ENCODE data around the gene SEMA3G. TPM values are rescaled to one million over a fixed set of nuclear protein-coding genes. Genes with fewer than 3 reads are reported as not detected.

The SEMA3G gene
- total RNA-seq, result 1 to 10 TPM in 3 of 4 donors, under 1 TPM in 1; 0.34 to 9.8 (median 3.4) TPM

DNA sequence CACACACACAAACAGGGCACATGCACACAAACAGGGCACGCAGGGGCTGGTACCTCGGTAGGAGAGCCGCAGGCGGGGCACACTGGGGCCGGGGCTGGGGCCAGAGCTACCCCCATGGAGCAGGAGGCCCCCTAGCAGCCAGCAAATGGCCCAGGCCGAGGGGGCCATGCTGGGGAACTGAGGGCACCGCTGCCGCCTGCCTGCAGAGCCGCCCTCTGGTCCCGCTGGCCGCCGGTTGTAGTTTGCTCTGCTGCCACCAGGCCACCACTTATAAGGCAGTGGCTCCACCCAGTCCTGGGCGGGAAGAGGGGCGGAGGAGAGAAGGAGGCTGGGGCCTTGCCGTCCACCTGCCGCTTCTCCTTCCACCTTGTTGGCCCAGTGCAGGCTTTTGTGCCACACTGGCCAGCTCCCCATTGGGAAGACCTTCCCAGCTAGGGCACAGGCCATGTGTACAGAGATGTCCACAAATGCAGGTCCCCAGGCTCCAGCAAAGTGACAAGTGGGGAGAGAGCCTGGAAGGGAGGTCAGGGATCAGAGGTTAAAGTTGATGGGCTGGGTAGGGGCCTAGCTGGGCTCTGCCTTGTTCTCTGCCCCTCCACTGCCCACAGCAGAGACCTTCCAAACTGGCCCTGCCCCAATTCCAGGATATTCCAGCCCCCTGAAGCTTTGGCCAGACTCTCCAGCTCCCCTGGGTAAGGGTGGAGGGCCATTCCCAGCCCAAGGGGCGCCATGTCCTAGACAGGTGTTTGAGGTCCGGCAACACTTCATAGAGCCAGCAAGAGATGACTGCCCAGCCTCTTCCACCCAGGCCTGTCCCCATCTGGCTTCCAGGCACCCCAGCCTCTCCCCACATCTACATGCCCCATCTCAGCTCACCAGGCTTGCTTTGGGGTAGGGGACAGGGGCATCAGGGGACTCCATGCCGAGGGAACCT, at the start of gene SEMA3G:
TSS of gene SEMA3G (minus strand) at position 244 of the 934 bp plus-strand sequence. CDS start at position 168, 76 bp downstream.
- H3K4me1 ChIP-seq, result peaks cover 3 to 15% (median 5%) of the 10 kb centered on the region in 3 donors
- peak within 1 kb of the TSS; percentile 15 to 59 (median 30) for H3K4me3 ChIP-seq
- intact Hi-C loops (cut with DNase I), result no loop called here
- TF ChIP-seq, protein P1, sequence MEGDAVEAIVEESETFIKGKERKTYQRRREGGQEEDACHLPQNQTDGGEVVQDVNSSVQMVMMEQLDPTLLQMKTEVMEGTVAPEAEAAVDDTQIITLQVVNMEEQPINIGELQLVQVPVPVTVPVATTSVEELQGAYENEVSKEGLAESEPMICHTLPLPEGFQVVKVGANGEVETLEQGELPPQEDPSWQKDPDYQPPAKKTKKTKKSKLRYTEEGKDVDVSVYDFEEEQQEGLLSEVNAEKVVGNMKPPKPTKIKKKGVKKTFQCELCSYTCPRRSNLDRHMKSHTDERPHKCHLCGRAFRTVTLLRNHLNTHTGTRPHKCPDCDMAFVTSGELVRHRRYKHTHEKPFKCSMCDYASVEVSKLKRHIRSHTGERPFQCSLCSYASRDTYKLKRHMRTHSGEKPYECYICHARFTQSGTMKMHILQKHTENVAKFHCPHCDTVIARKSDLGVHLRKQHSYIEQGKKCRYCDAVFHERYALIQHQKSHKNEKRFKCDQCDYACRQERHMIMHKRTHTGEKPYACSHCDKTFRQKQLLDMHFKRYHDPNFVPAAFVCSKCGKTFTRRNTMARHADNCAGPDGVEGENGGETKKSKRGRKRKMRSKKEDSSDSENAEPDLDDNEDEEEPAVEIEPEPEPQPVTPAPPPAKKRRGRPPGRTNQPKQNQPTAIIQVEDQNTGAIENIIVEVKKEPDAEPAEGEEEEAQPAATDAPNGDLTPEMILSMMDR (IDR thresholded peaks at IDR 0.05), result peak; percentile 23 to 88 (median 73)
- peak in 1 of 4 donors; percentile 29 for TF ChIP-seq POLR2A (IDR thresholded peaks at IDR 0.05)
- 43% methylated on average over 2 of the region's 19 CpGs; no CpG with 5 or more reads in 1 of the 2 donors for WGBS, 2 donors
- H3K27me3 ChIP-seq, result no peaks in the 10 kb centered on the region
- DNase-seq, result no peak
- no peaks in the 10 kb centered on the region for H3K9me3 ChIP-seq
- no peaks in the 10 kb centered on the region for H3K36me3 ChIP-seq
- peak within 1 kb of the TSS in 1 of 4 donors; percentile 14 for H3K27ac ChIP-seq

- peak overlapping the region in 1 of 4 donors; percentile 63 for H3K4me3 ChIP-seq
- H3K9me3 ChIP-seq, result no peaks in the 10 kb centered on the region
- intact Hi-C loops (cut with DNase I), result no loop called here
- no peak for DNase-seq
- WGBS, 2 donors, result 81 to 85% methylated on average over 3 to 4 of the region's 7 CpGs
- peaks cover 26 to 43% (median 37%) of the 10 kb centered on the region in 3 donors for H3K36me3 ChIP-seq
- TF ChIP-seq POLR2A (IDR thresholded peaks at IDR 0.05), result no peak
- TF ChIP-seq, protein P1 (IDR thresholded peaks at IDR 0.05), result no peak
- H3K4me1 ChIP-seq, result peaks cover 10 to 95% (median 45%) of the 10 kb centered on the region in 3 donors
- H3K27ac ChIP-seq, result peak overlapping the region in 3 of 4 donors; percentile 65 to 88 (median 80)
- no peaks in the 10 kb centered on the region for H3K27me3 ChIP-seq
These were observed 49.5 kb upstream of the SEMA3G start for GRCh38 chr3:52494445-52494844.

DNA sequence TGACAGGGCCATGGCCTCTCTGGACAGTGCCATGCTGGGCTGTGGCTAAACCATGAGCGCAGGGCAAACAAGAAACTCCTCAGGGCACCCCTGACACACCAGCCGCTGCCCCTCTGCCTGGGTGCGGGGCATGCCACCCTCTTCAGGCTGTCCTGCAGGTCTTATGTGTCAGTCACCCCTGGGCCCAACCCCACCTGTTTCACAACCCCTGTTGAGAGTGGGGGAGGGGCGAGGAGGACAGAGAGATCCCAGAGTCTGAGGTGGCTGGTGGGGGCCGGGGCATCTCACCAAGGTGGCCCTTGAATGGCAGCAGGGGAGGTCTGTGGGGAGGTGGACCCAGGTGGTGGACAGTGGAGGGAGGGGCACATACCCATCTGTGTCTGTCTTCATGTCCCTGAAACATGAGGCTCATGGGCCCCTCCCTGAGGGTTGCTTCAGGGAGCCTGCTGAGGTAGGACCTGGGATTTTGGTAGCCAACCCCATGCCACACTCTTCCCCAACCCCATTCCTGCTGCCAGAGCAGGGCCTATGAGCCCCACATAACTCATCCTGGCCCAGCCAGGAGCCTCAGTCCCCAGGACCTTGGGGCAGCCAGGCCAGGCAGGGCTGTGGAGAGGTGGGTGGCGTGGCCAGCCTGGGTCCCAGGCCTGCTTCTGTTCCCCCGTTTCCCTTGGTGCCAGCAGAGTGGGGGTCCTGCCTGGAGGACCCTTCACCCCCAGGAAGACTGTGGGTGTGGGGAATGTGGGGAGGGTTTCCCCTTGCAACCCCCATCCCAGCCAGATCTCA, 48.5 kb upstream of the SEMA3G start:
- intact Hi-C loops (cut with DNase I), result no loop called here
- Histone ChIP-seq H3K4me1 (peaks cover 10 to 96% (median 46%) of the 10 kb centered on the region in 3 donors), H3K27ac (peak overlapping the region in 1 of 4 donors; percentile 4)

GRCh38 chr3:52492059-52492458, 47.2 kb upstream of the SEMA3G start:
- Histone ChIP-seq H3K4me3 (no peak overlapping the region), H3K27me3 (no peaks in the 10 kb centered on the region), H3K36me3 (peaks cover 44 to 67% (median 61%) of the 10 kb centered on the region in 3 donors), H3K4me1 (peaks cover 10 to 84% (median 46%) of the 10 kb centered on the region in 3 donors), H3K9me3 (no peaks in the 10 kb centered on the region), H3K27ac (peak overlapping the region in 2 of 4 donors; percentile 72 to 81)
- WGBS, 2 donors, result 93% methylated on average over 3 of the region's 21 CpGs; no CpG with 5 or more reads in 1 of the 2 donors
- no peak for DNase-seq
- intact Hi-C loops (cut with DNase I), result no loop called here
- TF ChIP-seq POLR2A (IDR thresholded peaks at IDR 0.05), result no peak
- TF ChIP-seq, protein P1 (IDR thresholded peaks at IDR 0.05), result no peak

More for the DNA sequence above, 48.5 kb upstream of the SEMA3G start:
- DNase-seq, result no peak
- H3K27me3 ChIP-seq, result no peaks in the 10 kb centered on the region
- TF ChIP-seq POLR2A (IDR thresholded peaks at IDR 0.05), result no peak
- TF ChIP-seq, protein P1 (IDR thresholded peaks at IDR 0.05), result no peak
- no peaks in the 10 kb centered on the region for H3K9me3 ChIP-seq
- WGBS, 2 donors, result 77% methylated on average over 3 of the region's 7 CpGs; no CpG with 5 or more reads in 1 of the 2 donors
- no peak overlapping the region for H3K4me3 ChIP-seq
- peaks cover 36 to 53% (median 47%) of the 10 kb centered on the region in 3 donors for H3K36me3 ChIP-seq
